Astrocyte (in vitro differentiated cells and primary cell): Measurements from ENCODE around the gene SRC. TPM values are rescaled to one million over a fixed set of nuclear protein-coding genes. Genes with fewer than 3 reads are reported as not detected.
"Not testable (repeated sequence)": the region's sequence is repeated elsewhere in the genome, so short reads cannot be mapped to it uniquely, and the experiment has no call there.

ENCODE experiments used
- DNase-seq: peaks from one replicate; pipeline ENCODE4 v3.0.0-alpha.2; 2010; ENCODE audit warnings: low read depth
- FAIRE-seq: peaks from 2 replicates; lab custom pipeline; 2011; peaks lifted over from hg19 to GRCh38; lab: Jason Lieb, UNC
- H2AFZ ChIP-seq: 2 replicates; pipeline ENCODE4 v1.6.0; 2012; ENCODE audit warnings: low read depth, low read length, inconsistent platforms
- H3K27ac ChIP-seq: 2 replicates; pipeline ENCODE4 v1.5.1; 2011; ENCODE audit warnings: low read depth, low read length, inconsistent platforms
- H3K27me3 ChIP-seq: 2 replicates; pipeline ENCODE4 v1.6.0; 2011; ENCODE audit warnings: low read length, inconsistent platforms; ENCODE audit not compliant: insufficient read depth
- H3K36me3 ChIP-seq: 2 replicates; pipeline ENCODE4 v1.5.1; 2011; ENCODE audit warnings: low read length, inconsistent platforms; ENCODE audit not compliant: insufficient read depth
- H3K4me1 ChIP-seq: 2 replicates; pipeline ENCODE4 v1.5.1; 2011; ENCODE audit warnings: low read length, inconsistent platforms; ENCODE audit not compliant: insufficient read depth
- H3K4me2 ChIP-seq: 2 replicates; pipeline ENCODE4 v1.6.0; 2012; ENCODE audit warnings: low read length, inconsistent platforms
- H3K4me3 ChIP-seq: 2 replicates; pipeline ENCODE4 v1.5.1; 2011; ENCODE audit warnings: low read depth, mild to moderate bottlenecking, low read length, inconsistent platforms; ENCODE audit not compliant: insufficient read depth
- H3K79me2 ChIP-seq: 2 replicates; pipeline ENCODE4 v1.6.0; 2012; ENCODE audit warnings: mild to moderate bottlenecking, low read length, inconsistent platforms; ENCODE audit not compliant: insufficient read depth
- H3K9ac ChIP-seq: 2 replicates; pipeline ENCODE4 v1.6.0; 2012; ENCODE audit warnings: mild to moderate bottlenecking, low read length, inconsistent platforms
- H3K9me3 ChIP-seq: 2 replicates; pipeline ENCODE4 v1.5.1; 2012; ENCODE audit warnings: low read depth, mild to moderate bottlenecking, low read length, inconsistent platforms; ENCODE audit not compliant: insufficient read depth
- H4K20me1 ChIP-seq: 2 replicates; pipeline ENCODE4 v1.6.0; 2012; ENCODE audit warnings: low read length, inconsistent platforms; ENCODE audit not compliant: insufficient read depth
- H3K27ac Mint-ChIP-seq: one replicate; pipeline ENCODE4 v1.8.0; 2021; ENCODE audit warnings: mild to moderate bottlenecking, mixed read lengths; ENCODE audit not compliant: unreplicated experiment
- H3K27me3 Mint-ChIP-seq: one replicate; pipeline ENCODE4 v1.8.0; 2021; ENCODE audit warnings: low read depth, mixed read lengths; ENCODE audit not compliant: unreplicated experiment
- H3K36me3 Mint-ChIP-seq: one replicate; pipeline ENCODE4 v1.8.0; 2021; ENCODE audit warnings: low read depth, mixed read lengths; ENCODE audit not compliant: unreplicated experiment
- H3K4me1 Mint-ChIP-seq: one replicate; pipeline ENCODE4 v1.8.0; 2021; ENCODE audit warnings: low read depth, mixed read lengths; ENCODE audit not compliant: unreplicated experiment
- H3K4me3 Mint-ChIP-seq: one replicate; pipeline ENCODE4 v1.8.0; 2021; ENCODE audit warnings: mild to moderate bottlenecking, moderate library complexity, mixed read lengths; ENCODE audit not compliant: unreplicated experiment
- H3K9me3 Mint-ChIP-seq: one replicate; pipeline ENCODE4 v1.8.0; 2021; ENCODE audit warnings: mild to moderate bottlenecking, mixed read lengths; ENCODE audit not compliant: unreplicated experiment
- EZH2 ChIP-seq: IDR thresholded peaks from 2 replicates; pipeline ENCODE4 v1.6.1; 2012; ENCODE audit warnings: mild to moderate bottlenecking, low read length, inconsistent platforms; ENCODE audit not compliant: insufficient read depth
- total RNA-seq: library from RNA; stranded (reverse); gene quantifications from 2 replicates; pipeline ENCODE4 v1.2.1, GENCODE V29; 2021
- TF ChIP-seq, protein P1 (sequence below): IDR thresholded peaks from 2 replicates; pipeline ENCODE4 v1.5.1; 2011; ENCODE audit warnings: low read depth, mild to moderate bottlenecking, inconsistent platforms, low read length, moderate library complexity; ENCODE audit not compliant: insufficient read depth

Gene SRC
- total RNA-seq, 1 donor from 2014 or later, result 33.4 TPM

GRCh38 chr20:37365760-37366638 lies 20.1 kb downstream of the SRC start:
- H3K4me1 ChIP-seq, result no peaks in the 10 kb centered on the region
- peaks cover 7% of the 10 kb centered on the region for H3K36me3 ChIP-seq
- FAIRE-seq (no peak), DNase-seq (no peak)
- no peaks in the 10 kb centered on the region for H3K27me3 Mint-ChIP-seq
- no peak overlapping the region for H3K27ac Mint-ChIP-seq
- H3K79me2 ChIP-seq, result peaks cover 24% of the 10 kb centered on the region
- H3K27ac ChIP-seq, result no peak overlapping the region
- H2AFZ ChIP-seq, result no peak overlapping the region
- no peak overlapping the region for H3K4me3 Mint-ChIP-seq
- H3K4me2 ChIP-seq, result no peak overlapping the region
- no peaks in the 10 kb centered on the region for H3K4me1 Mint-ChIP-seq
- TF ChIP-seq, protein P1, sequence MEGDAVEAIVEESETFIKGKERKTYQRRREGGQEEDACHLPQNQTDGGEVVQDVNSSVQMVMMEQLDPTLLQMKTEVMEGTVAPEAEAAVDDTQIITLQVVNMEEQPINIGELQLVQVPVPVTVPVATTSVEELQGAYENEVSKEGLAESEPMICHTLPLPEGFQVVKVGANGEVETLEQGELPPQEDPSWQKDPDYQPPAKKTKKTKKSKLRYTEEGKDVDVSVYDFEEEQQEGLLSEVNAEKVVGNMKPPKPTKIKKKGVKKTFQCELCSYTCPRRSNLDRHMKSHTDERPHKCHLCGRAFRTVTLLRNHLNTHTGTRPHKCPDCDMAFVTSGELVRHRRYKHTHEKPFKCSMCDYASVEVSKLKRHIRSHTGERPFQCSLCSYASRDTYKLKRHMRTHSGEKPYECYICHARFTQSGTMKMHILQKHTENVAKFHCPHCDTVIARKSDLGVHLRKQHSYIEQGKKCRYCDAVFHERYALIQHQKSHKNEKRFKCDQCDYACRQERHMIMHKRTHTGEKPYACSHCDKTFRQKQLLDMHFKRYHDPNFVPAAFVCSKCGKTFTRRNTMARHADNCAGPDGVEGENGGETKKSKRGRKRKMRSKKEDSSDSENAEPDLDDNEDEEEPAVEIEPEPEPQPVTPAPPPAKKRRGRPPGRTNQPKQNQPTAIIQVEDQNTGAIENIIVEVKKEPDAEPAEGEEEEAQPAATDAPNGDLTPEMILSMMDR, result no peak
- no peak for TF ChIP-seq EZH2
- no peaks in the 10 kb centered on the region for H3K9me3 Mint-ChIP-seq
- no peaks in the 10 kb centered on the region for H3K9me3 ChIP-seq
- H3K27me3 ChIP-seq, result no peaks in the 10 kb centered on the region
- H3K9ac ChIP-seq, result no peak overlapping the region
- H4K20me1 ChIP-seq, result peaks cover 44% of the 10 kb centered on the region
- no peak overlapping the region for H3K4me3 ChIP-seq
- H3K36me3 Mint-ChIP-seq, result peaks cover 22% of the 10 kb centered on the region

DNA sequence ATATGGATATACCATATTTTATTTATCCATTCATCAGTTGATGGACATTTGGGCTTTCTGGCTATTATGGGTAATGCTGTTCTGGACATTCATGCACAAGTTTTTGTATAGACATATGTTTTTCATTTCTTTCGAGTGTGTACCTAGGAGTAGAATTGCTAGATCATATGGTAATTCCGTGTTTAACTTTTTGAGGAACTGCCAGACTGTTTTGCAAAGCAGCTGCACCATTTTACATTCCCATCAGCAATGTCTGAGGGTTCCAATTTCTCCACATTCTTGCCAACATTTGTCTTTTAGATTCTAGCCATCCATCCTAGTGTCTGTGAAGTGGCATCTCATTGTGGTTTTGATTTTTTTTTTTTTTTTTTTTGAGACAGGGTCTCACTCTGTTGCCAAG lies 20.8 kb downstream of the SRC start:
- FAIRE-seq, result no peak
- no peak overlapping the region for H3K4me3 ChIP-seq
- H3K36me3 ChIP-seq, result peaks cover 7% of the 10 kb centered on the region
- no peak overlapping the region for H3K9ac ChIP-seq
- no peak overlapping the region for H3K4me2 ChIP-seq
- no peak overlapping the region for H3K4me3 Mint-ChIP-seq
- H3K4me1 Mint-ChIP-seq, result no peaks in the 10 kb centered on the region
- H3K27me3 Mint-ChIP-seq, result no peaks in the 10 kb centered on the region
- no peak overlapping the region for H3K27ac Mint-ChIP-seq
- H3K9me3 Mint-ChIP-seq, result no peaks in the 10 kb centered on the region
- H3K27me3 ChIP-seq, result no peaks in the 10 kb centered on the region
- no peak overlapping the region for H3K27ac ChIP-seq
- DNase-seq, result no peak
- peaks cover 39% of the 10 kb centered on the region for H4K20me1 ChIP-seq
- H3K79me2 ChIP-seq, result peaks cover 18% of the 10 kb centered on the region
- H2AFZ ChIP-seq, result no peak overlapping the region
- TF ChIP-seq, protein P1, result no peak
- TF ChIP-seq EZH2, result no peak
- H3K4me1 ChIP-seq, result no peaks in the 10 kb centered on the region
- no peaks in the 10 kb centered on the region for H3K9me3 ChIP-seq
- H3K36me3 Mint-ChIP-seq, result peaks cover 22% of the 10 kb centered on the region

DNA sequence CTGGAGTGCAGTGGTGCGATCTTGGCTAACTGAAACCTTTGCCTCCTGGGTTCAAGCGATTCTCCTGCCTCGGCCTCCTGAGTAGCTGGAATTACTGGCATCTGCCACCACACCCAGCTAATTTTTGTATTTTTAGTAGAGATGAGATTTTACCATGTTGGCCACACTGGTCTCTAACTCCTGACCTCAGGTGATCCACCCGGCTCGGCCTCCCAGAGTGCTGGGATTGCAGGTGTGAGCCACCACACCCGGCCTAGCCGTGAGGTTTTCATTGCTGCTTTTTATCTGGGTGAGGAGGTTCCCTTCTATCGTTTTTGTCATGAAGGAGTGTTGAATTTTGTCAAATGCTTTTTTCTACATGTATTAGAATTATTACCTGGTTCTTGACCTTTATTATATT lies 23.9 kb downstream of the SRC start:
- no peak overlapping the region for H3K4me3 Mint-ChIP-seq
- Histone ChIP-seq H3K4me3 (no peak overlapping the region), H3K27ac (no peak overlapping the region), H3K36me3 (peaks cover 7% of the 10 kb centered on the region), H3K4me2 (no peak overlapping the region), H4K20me1 (peaks cover 16% of the 10 kb centered on the region), H3K9ac (no peak overlapping the region), H3K4me1 (no peaks in the 10 kb centered on the region), H3K79me2 (peaks cover 4% of the 10 kb centered on the region), H2AFZ (no peak overlapping the region), H3K9me3 (no peaks in the 10 kb centered on the region), H3K27me3 (no peaks in the 10 kb centered on the region)
- no peaks in the 10 kb centered on the region for H3K4me1 Mint-ChIP-seq
- DNase-seq, result no peak
- H3K27ac Mint-ChIP-seq, result no peak overlapping the region
- H3K9me3 Mint-ChIP-seq, result no peaks in the 10 kb centered on the region
- H3K36me3 Mint-ChIP-seq, result peaks cover 19% of the 10 kb centered on the region
- TF ChIP-seq EZH2, result no peak
- TF ChIP-seq, protein P1, result no peak
- H3K27me3 Mint-ChIP-seq, result no peaks in the 10 kb centered on the region
- no peak for FAIRE-seq

- H3K9me3 ChIP-seq, DNase-seq, H3K4me1 ChIP-seq, H3K9me3 Mint-ChIP-seq, H3K27ac Mint-ChIP-seq, H3K27me3 ChIP-seq, H3K4me2 ChIP-seq, H3K27me3 Mint-ChIP-seq, H3K36me3 Mint-ChIP-seq, H3K4me3 ChIP-seq, H2AFZ ChIP-seq, H3K36me3 ChIP-seq, H3K4me3 Mint-ChIP-seq, H3K27ac ChIP-seq, H3K9ac ChIP-seq, H4K20me1 ChIP-seq, FAIRE-seq, H3K4me1 Mint-ChIP-seq: not testable (repeated sequence)
- peaks cover 14% of the 10 kb centered on the region for H3K79me2 ChIP-seq
These were observed 25.9 kb downstream of the SRC start for GRCh38 chr20:37371845-37372244.
